ENCODE measurements around the gene ACSF3.
"Not testable (repeated sequence)": the region's sequence is repeated elsewhere in the genome, so short reads cannot be mapped to it uniquely, and the experiment has no call there.

The ACSF3 gene

DNA sequence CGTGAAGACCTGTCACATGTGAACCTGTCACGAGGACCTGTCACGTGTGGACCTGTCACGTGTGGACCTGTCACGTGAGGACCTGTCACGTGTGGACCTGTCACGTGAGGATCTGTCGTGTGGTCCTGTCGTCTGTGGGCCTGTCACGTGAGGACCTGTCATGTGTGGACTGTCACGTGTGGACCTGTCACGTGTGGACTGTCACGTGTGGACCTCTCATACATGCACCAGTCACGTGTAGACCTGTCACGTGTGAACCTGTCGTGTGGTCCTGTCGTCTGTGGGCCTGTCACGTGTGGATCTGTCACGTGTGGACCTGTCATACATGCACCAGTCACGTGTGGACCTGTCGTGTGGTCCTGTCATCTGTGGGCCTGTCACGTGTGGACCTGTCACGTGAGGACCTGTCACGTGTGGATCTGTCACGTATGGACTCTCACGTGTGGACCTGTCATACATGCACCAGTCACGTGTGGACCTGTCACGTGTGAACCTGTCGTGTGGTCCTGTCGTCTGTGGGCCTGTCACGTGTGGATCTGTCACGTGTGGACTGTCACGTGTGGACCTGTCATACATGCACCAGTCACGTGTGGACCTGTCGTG lies 19.5 kb upstream of the ACSF3 start:
- DNase-seq, result not testable (repeated sequence)

DNA sequence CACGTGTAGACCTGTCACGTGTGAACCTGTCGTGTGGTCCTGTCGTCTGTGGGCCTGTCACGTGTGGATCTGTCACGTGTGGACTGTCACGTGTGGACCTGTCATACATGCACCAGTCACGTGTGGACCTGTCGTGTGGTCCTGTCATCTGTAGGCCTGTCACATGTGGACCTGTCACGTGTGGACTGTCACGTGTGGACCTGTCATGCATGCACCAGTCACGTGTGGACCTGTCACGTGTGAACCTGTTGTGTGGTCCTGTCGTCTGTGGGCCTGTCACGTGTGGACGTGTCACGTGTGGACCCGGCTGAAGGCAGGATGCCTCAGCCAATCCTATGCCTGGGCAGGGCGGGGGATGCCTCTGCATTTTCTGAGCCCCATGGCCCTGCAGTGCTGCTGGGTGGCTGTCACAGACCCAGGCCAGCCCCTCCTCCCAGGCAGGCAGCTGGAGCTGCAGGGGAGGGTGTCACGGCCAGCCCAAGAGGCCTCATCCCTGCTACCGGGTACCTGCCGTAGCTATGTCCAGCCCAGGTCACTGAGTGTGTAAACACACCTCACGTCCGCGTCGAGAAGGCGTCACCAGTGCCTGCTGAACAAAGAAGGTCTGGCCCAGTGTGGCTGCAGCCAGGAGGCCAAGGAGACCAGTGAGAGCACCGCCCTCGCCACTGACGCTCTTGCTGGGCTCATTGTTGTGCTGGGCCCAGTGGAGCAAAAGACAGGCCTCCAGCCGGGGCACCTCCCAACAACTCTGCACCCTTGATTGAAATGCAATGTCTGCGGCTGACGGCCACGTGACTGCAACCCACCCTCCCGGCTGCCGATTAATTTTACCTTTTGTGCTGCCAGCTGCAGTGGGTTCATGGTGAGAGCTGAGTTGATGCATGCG lies 18.6 kb upstream of the ACSF3 start:
- DNase-seq, result no peak

DNA sequence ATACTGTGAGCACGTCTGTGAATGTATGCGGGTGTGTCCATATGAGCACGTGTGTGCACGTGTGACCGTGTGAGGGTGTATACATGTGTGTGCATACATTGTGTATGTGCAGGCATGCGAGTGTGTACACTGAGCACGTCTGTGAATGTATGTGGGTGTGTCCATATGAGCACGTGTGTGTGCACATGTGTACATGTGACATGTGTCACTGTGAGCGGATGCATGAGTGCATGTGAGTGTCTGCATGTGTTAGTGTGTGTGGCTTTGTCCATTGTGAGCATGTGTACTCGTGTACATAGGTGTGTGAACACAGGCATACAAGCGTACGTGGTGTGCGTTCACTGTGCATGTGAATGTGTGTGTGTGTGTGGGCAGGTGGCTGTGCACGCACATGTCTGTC lies 17.5 kb upstream of the ACSF3 start:
- no peak for DNase-seq

DNA sequence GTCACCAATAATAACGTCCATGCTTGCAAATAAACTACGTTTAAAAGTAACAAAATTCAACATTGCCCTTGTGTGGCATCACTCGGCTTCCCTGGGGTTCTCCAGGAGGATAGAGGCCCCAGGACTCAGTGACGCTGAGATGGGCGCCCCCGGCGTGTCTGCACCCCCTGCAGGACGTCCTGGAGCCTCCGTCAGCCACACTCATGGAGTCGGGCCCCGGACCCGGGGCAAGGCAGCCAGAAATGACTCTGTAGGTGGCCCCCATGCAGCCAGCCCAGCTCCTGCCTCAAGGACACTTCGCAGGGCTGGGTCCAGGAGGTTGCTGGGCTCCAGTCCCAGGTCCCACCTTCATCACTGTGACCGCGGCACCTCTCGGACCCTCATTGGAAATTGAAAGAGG lies 16.6 kb upstream of the ACSF3 start:
- DNase-seq, result no peak

DNA sequence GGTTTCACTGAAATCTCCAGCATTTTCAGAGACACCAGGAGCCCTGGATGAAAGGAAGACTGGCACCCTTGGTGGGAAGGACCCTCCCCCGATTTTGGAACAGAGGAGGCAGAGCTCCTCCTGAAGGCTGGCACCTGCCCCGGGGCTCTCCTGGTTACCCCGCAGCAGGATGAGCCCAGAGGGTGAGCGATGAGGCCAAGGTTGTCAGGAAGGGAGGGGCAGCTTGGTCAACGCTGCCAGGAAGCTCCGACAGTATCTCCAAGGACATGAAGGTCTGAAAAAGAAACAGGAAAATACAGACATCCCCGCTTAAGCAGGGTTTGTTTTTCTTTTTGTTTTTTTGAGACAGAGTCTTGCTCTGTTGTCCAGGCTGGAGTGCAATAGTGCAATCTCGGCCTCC lies 15.5 kb upstream of the ACSF3 start:
- DNase-seq, result no peak

DNA sequence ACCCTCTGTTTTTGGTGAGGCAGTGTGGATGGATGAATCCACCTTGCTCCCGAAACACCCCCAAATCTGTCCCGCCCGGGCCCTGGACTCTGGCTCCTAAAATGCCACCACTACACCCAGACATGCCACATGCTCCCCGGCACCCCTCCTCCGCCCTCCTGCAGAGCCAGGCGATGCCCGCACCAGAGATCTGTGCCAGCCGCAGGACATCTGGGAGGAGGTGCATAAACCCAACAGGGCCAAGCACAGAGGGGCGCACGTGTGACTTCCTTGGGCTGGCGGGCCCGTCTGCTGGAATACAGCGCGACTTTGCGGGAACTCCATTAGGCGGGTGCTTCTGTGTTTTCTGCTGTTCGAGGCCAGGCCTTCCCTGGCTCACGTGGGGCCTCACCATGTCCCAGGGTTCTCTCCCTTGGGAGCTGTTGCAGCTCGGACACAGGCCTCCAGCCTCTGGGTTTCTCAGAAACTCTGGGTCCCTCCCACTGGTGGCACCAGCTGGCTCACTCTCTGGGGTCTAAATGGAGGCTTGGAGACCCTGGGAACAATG lies 14.1 kb upstream of the ACSF3 start:
- DNase-seq, result no peak

DNA sequence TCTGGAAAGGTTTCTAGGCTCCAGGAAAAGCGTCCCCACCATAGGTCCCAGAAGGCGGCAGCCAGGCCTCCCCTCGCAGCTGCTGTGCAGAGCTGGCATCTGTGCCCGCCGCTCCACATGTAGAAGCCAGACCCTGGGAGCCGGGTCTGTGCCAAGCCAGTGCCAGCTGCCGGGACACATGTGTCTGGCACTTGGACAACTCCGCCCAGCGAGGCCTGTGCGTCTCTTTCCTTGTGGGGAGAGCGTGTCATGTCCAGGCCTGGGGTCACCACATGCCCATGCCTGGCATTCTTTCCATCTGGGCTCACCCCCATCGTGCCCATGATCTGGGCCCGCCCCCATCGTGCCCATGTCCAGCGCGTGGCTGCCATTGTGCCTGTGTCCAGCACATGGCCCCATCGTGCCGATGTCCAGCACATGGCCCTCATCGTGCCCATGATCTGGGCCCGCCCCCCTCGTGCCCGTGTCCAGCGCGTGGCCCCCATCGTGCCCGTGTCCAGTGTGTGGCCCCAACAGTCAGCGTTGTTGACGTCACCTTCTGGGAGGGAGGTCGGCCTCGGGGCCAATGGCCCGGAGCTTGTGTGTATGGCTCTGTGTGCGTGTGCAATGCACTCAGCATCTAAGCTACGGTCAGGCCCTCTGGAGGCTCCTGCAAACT lies 13.3 kb upstream of the ACSF3 start:
- no peak for DNase-seq

DNA sequence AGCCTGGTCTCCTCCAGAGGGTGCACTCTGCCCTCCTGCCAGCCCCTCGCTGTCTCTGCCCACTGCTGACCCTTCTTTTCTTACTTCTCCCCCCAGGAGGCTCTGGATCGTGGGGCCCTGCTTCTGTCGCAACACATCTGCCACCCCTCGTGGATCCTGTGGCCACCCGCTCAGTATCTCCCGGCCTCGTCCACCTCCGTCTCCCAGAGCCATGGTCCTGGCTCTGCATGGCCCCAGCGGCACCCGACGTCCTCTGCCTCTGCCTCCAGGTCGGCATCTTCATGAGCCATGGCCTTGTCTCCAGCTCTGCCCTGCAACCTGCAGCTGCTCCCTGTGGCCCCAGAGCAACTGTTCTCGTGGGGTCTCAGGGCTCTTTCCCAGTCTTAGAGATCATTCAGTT lies 12.1 kb upstream of the ACSF3 start:
- DNase-seq, result no peak

DNA sequence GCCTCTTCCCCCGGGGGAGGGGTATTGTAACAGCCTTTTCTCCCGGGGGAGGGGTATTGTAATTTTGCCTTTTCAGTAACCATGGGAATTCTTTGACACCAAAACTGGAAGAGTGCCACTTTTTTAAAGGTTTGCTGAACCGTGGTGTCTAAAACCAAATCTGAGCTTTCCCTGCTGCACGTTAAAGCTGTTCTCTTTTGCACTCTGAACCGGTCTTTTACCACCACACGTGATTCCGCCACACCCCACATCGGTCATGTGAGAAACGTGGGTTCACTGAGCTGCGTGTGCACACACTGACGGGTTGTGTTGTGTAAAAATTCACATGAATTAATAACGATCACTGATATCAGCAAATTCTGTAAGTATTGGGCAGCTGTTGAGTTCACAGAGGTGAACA lies 9.2 kb upstream of the ACSF3 start:
- no peak for DNase-seq

DNA sequence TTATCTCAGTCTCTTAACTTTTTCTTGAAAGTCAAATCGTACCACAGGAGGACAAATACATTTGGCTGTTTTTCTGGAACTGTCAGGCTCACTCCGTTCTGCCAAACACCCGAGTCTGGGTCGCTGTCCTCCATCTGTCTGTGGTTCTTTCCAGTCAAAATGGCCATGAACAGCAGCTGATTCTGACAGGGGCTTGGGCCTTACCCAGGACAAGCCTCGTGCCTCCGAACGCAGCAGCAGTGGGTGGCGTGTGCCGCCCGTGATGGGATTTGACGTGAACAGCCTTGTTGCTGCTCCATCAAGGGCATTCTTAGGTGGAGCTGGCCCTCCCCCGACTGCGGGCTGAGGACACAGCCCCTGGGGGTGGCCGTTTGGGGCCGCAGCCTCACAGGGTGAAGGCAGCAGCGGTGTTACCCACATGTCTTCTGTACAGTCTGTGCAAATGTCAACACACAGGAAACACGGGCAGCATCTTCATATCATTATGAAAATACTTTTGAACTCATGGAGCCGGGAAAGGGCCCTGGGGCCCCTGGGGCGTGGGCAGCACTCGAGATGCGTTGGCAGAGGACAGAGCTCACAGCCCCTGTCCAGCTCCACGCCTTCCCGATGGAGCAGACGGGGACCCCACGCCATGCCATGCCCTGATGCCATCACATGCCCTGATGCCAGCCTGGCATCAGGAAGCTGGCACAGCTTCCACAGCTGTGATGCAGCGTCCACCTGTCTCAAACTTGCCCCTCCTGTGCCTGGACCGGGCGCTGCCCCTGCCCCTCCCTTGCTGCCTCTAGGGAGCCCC lies 8.6 kb upstream of the ACSF3 start:
- no peak for DNase-seq

DNA sequence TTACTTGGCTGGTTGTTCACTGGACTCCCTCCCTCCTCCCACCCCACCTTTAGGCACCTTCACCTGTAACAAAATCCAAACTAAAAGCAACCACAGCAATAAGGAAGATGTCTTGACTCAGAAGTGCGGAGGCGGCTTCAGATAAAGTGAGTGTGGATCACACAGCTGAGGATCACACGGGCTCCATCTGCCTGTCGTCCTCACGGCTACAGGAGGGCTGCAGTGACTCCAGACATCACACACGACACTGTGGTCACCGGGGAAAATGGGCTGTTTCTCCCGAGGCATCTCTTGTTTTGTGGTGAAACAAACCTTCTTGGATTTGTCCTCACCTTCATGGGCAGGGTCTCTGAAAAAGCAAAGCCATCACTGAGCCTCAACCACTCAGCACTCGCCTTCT lies 7.9 kb upstream of the ACSF3 start:
- DNase-seq, result no peak

DNA sequence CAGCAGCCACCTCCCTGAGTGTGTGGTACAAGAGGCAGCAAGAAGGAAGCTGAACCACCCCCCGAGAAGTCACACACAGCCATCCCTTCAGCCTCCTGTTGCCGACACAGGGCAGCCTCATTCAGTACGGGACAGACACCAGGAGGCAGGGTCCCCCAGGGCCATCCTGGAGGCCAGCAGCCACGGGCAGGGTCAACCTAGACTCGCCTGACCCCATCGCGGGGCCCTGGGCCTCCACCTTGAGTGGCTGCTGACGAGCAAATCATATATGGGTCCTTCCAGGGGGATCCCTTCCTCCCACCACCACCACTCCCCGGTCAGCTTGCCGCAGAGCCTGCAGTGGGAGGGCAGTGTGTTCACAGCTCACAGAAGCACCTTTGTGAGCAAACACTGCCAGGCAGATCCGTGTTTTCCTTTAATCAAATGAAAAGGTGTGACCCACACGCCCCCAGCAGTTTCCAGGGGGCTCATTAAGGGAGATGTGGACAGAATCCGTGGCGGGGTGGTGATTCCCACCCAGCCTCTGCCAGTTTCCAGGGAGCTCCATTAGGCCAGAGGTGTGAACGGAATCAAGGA lies 5.6 kb upstream of the ACSF3 start:
- no peak for DNase-seq

DNA sequence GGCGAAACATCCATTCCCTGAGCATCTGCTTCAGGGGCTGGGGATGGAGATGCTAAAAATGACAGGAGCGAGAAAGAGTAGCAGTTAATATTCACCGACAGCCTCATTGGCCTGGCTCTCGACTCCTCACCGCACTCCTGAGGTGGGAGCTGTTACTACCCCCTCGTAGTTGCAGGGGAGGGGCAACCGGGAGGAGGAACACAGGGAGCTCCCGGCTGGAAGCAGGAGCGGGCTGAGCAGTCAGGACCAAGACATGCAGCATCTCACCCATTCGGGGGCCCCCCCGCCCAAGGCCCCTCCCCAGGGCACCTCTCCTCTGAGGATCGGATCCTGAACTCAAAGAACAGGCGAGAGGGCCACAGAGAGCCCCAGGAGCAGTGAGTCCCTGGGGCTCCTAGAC lies 4.5 kb upstream of the ACSF3 start:
- no peak for DNase-seq

DNA sequence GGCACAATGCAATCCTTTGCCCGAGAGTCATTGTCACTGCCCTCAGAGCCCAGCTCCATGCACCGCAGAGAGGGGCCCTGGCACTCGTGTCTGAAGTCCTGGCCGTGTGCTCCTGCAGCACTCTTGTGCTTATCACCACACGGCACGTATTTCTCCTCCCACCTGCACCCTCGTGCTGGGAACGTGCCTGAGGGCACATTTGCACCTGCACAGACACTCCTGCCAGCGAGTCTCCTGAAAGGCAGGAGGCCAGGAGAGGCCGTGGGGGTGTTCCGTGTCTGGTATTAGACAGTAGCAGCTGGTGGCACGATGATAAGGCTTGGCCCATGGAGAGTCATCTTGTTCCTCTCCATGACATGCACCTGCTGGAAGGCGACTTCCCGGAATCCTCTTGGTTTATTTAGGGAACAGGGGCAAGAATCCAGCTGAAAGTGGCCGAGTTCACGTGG lies 3.4 kb upstream of the ACSF3 start:
- peak; percentile 57 for DNase-seq

DNA sequence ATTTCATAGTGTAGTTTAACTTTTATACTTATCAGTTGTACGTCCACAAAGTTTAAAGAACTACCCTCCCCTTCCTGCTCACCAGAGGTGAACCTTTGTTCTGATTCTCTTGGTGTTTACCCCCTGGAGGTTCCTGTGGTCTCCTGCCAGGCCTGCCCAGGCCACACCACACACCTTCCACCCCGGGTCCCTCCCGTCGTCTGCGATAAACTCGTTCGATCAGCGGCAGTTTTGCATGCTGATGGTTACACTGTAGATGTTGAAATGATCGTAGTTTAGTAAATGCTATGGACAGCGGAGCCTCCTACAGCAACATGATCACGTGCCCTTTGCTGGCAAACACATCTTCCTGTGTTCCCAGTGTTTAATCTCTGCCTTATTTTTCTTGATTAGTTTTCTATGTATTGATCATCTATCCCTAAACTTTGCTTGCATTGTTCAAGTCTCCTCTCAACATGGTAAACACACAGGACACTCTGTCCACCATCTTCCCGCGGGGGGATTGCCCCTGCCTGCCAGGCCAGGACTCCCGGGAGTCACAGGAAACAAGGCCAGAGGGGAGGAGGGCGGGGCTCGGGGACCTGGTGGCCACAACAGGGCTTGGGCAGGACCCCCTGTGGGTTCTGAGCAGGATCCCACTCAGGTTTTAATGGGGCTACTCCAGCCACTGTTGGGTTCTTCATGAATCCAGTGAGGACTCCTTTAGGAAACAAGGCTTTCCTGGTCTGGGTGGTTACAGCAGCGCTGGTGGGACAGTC lies 2.8 kb upstream of the ACSF3 start:
- no peak for DNase-seq

DNA sequence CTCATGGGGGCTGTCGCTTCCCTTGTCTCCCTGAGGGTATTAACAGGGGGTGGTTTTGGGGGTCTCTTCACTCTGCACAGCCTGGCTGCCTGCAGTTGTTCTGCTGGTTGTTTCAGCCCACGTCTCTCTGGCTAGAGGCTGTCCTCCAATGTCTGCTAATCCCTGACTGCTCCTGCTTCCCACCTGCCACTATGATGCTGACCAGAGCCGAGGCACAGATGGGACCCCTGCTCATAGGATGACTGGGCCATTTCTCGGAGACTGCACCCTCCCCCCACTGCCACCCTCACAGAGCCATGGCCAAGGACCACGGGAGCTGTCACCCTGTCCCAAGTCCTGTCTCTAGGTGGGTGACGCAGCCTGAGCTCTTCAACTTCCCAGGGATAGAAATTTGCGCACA lies 1.6 kb upstream of the ACSF3 start:
- DNase-seq, result no peak

DNA sequence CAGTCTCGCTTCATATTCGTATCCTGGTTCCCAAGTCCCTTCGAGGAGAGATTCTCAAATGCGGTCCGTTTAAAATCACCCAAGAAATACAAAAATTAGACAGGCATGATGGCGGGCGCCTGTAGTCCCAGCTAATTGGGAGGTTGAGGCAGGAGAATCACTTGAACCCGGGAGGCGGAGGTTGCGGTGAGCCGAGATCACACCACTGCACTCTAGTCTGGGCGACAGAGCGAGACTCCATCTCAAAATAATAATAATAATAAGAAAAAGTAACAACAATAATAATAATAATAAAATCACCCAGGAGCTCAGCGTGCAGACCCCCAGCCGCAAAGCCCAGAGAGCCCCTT lies 425 bp upstream of the ACSF3 start:
- DNase-seq, result not testable (repeated sequence)

DNA sequence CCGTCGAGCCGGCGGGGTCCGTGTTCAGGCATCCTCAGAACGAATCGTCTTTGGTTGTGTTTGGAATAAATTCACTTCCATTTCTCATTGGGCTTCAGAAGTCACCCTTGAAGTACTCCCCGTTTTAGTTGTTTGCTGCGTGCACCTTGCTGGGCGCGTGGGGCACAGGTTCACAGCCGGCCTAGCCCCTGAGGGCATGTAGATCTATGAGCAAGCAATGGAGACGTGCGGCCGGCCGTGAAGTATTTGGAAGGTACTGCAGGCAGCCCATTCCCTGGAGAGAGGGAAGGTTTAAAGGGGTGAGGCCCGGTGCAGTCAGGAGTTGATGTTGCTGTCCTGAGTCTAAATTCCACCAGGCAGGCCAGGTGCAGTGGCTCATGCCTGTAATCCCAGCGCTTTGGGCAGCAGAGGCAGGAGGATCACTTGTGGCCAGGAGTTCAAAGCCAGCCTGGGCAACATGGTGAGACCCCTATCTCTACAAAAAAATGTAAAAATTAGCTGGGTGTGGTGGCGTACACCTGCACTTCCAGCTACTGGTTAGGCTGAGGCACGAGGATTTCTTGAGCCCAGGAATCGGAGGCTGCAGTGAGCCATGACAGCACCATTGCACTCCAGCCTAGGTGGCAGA lies 714 bp downstream of the ACSF3 start:
- no peak for DNase-seq

DNA sequence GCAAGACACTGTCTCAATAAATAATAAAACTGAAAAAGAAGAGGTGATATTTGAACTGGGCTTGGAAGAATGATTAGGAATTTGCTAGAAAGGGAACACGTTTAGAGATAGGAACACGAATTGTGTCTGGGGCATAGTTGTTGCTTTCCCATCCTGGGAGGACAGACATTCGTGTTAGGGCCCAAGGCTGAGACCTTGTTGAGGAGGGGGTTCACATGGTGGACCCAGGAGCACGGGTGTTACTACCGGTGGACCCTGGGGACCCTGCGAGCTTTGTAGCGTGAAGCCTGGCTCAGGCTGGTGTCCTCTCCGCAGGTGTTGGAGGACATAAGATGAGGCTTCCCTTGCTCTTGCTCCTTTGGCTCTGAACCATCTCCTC lies 1.2 kb downstream of the ACSF3 start:
- no peak for DNase-seq

DNA sequence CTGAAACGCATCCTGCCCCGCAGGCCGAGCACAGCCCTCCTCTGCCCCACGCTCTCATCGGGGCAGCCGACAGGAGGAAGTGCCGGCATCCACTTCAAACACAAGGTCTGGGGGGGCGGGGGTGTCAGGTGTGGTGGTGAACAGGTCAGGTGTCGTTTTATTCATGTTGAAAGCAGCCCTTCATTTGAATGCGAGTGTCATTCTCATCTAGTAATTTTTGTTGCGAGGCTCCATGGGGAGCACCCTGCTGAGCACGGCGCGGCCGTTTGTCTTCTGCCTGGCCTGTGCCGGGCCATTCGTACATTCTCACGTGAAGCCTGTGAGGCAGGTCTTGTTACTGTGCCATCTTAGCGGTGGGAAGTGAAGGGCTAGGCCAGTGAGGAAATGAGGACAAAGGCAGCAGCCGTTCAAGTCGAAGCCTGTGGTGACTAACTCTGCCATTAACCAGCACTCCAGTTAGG lies 1.9 kb downstream of the ACSF3 start:
- DNase-seq, result no peak

DNA sequence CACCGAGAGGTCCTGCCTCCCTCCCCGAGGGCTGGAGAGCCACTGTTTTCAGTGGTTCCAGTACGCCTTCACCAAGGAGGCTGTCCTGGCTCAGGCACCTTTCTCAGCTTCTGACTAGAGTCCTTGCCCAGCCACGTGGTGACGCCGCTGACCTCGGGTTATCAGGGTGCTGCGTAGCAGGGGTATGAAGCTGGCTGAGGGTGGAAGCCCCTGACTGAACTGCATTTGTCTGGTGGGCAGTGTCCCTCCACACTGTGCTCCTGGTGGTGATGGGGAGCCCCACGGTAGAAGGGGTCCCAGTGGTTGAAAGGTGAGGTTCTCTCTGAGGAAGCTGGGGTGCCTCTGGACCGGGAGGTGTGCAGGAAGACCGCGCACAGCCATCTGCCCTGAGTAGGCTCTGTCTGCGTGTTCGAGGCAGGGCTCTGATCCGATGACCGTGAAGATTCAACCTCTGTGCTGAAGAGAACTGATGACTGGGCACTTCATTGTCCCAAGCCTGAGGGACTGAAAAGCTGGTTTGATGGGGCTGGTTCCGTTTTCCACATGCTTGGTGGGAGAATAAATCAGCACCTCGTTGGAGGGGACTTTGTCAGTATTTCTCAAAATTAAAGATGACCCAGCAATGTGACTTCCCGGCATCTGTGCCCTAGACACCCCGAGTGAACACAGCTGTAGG lies 2.5 kb downstream of the ACSF3 start:
- no peak for DNase-seq

All from DMS79 (cell line).